ENCODE data around the gene AKAP5. TPM values are rescaled to one million over a fixed set of nuclear protein-coding genes. Genes with fewer than 3 reads are reported as not detected.
A peak's percentile ranks its signal among the peaks of the same experiment; 100 is the strongest.

The AKAP5 gene
- total and polyA plus RNA-seq, 2 donors from 2014 or later, result 0.71 to 5.1 TPM

- H3K4me3 ChIP-seq (ENCODE audit: low read length in 3 of 3), result peak overlapping the region; percentile 56 to 86 (median 78)
- DNase-seq (peak in 3 of 5 donors; percentile 57 to 83 (median 79)), FAIRE-seq (no peak)
- peak overlapping the region in 1 of 2 donors; percentile 47 for H3K27ac ChIP-seq (ENCODE audit: low read depth in 2 of 2, low read length in 2 of 2)
- peak overlapping the region; percentile 21 to 59 (median 37) for H3K9ac ChIP-seq (ENCODE audit: low read length in 3 of 3)
- H3K4me1 ChIP-seq (ENCODE audit: control insufficient read depth in 2 of 3, insufficient read depth in 2 of 3, low read depth in 1 of 3, low read length in 3 of 3), result peaks cover 0 to 5% (median 0%) of the 10 kb centered on the region in 3 donors
- no peaks in the 10 kb centered on the region for H3K27me3 ChIP-seq (ENCODE audit: control insufficient read depth, insufficient read depth, low read length)
- H3K36me3 ChIP-seq (ENCODE audit: control insufficient read depth in 2 of 3, insufficient read depth in 3 of 3, low read length in 3 of 3), result no peaks in the 10 kb centered on the region
- no peaks in the 10 kb centered on the region for H3K9me3 ChIP-seq (ENCODE audit: control insufficient read depth in 2 of 3, insufficient read depth in 1 of 3, low read length in 3 of 3)
- TF ChIP-seq CTCF (IDR thresholded peaks at IDR 0.05; ENCODE audit: borderline replicate concordance, extremely low read depth, insufficient read depth), result no peak
- intact Hi-C loops (cut with DNase I), result no loop called here
Observed at GRCh38 chr14:64465831-64466554, 694 bp downstream of the AKAP5 start.

- no peak overlapping the region for H3K9ac ChIP-seq (ENCODE audit: low read length in 3 of 3)
- TF ChIP-seq CTCF (IDR thresholded peaks at IDR 0.05; ENCODE audit: borderline replicate concordance, extremely low read depth, insufficient read depth), result no peak
- DNase-seq (no peak), FAIRE-seq (no peak)
- H3K36me3 ChIP-seq (ENCODE audit: control insufficient read depth in 2 of 3, insufficient read depth in 3 of 3, low read length in 3 of 3), result no peaks in the 10 kb centered on the region
- H3K27ac ChIP-seq (ENCODE audit: low read depth in 2 of 2, low read length in 2 of 2), result no peak overlapping the region
- intact Hi-C loops (cut with DNase I), result no loop called here
- no peaks in the 10 kb centered on the region for H3K9me3 ChIP-seq (ENCODE audit: control insufficient read depth in 2 of 3, insufficient read depth in 1 of 3, low read length in 3 of 3)
- H3K4me1 ChIP-seq (ENCODE audit: control insufficient read depth in 2 of 3, insufficient read depth in 2 of 3, low read depth in 1 of 3, low read length in 3 of 3), result peaks cover 0 to 5% (median 0%) of the 10 kb centered on the region in 3 donors
- no peaks in the 10 kb centered on the region for H3K27me3 ChIP-seq (ENCODE audit: control insufficient read depth, insufficient read depth, low read length)
- H3K4me3 ChIP-seq (ENCODE audit: low read length in 3 of 3), result no peak overlapping the region
Observed at GRCh38 chr14:64467101-64467500, 1.8 kb downstream of the AKAP5 start.

- no peak overlapping the region for H3K27ac ChIP-seq (ENCODE audit: low read depth in 2 of 2, low read length in 2 of 2)
- FAIRE-seq, result no peak
- intact Hi-C loops (cut with DNase I), result no loop called here
- H3K9me3 ChIP-seq (ENCODE audit: control insufficient read depth in 2 of 3, insufficient read depth in 1 of 3, low read length in 3 of 3), result no peaks in the 10 kb centered on the region
- TF ChIP-seq CTCF (IDR thresholded peaks at IDR 0.05; ENCODE audit: borderline replicate concordance, extremely low read depth, insufficient read depth), result no peak
- DNase-seq, result no peak
- no peak overlapping the region for H3K4me3 ChIP-seq (ENCODE audit: low read length in 3 of 3)
- no peak overlapping the region for H3K9ac ChIP-seq (ENCODE audit: low read length in 3 of 3)
- H3K4me1 ChIP-seq (ENCODE audit: control insufficient read depth in 2 of 3, insufficient read depth in 2 of 3, low read depth in 1 of 3, low read length in 3 of 3), result peaks cover 0 to 5% (median 0%) of the 10 kb centered on the region in 3 donors
- no peaks in the 10 kb centered on the region for H3K27me3 ChIP-seq (ENCODE audit: control insufficient read depth, insufficient read depth, low read length)
- no peaks in the 10 kb centered on the region for H3K36me3 ChIP-seq (ENCODE audit: control insufficient read depth in 2 of 3, insufficient read depth in 3 of 3, low read length in 3 of 3)
Observed at GRCh38 chr14:64467566-64467965, 2.3 kb downstream of the AKAP5 start.
